WTC11 (cell line): Measurements from ENCODE around the gene MRPL33. TPM values are rescaled to one million over a fixed set of nuclear protein-coding genes. Genes with fewer than 3 reads are reported as not detected.

Source experiments
- ATAC-seq: fragments of 200-7000 bp; cut with Tn5 transposase; 2 replicates; pipeline ENCODE4 v1.10.0; 2021; ENCODE audit warnings: mild to moderate bottlenecking, moderate library complexity
- CTCF ChIA-PET: fragments of 300-600 bp; sonication (Branson Sonifier 250); formaldehyde crosslinking; loops from one replicate; lab custom pipeline; 2021; ENCODE audit warnings: antibody characterized with exemption; lab: Charles Lee
- POLR2A ChIA-PET: fragments of 350-600 bp; sonication (Branson Sonifier 250); formaldehyde crosslinking; loops from one replicate; lab custom pipeline; 2021; ENCODE audit warnings: antibody characterized with exemption; lab: Charles Lee
- DNase-seq: peaks from one replicate; pipeline ENCODE4 v3.0.0; 2021; ENCODE audit warnings: low spot score
- H3K27ac Mint-ChIP-seq: 2 replicates; pipeline ENCODE4 v1.8.0; 2021; ENCODE audit warnings: mixed read lengths
- H3K27me3 Mint-ChIP-seq: 2 replicates; pipeline ENCODE4 v1.8.0; 2021; ENCODE audit warnings: low read depth, mild to moderate bottlenecking, moderate library complexity, mixed read lengths
- H3K36me3 Mint-ChIP-seq: 2 replicates; pipeline ENCODE4 v1.8.0; 2021; ENCODE audit warnings: mixed read lengths
- H3K4me1 Mint-ChIP-seq: 2 replicates; pipeline ENCODE4 v1.8.0; 2022; ENCODE audit warnings: mixed read lengths
- H3K4me3 Mint-ChIP-seq: 2 replicates; pipeline ENCODE4 v1.8.0; 2021; ENCODE audit warnings: mild to moderate bottlenecking, moderate library complexity, mixed read lengths
- H3K9me3 Mint-ChIP-seq: 2 replicates; pipeline ENCODE4 v1.8.0; 2021; ENCODE audit warnings: mixed read lengths
- ATF1 ChIP-seq: sonication (generic); formaldehyde crosslinking; IDR thresholded peaks from 2 replicates; pipeline ENCODE4 v1.8.1; 2023; ENCODE audit warnings: mild to moderate bottlenecking, moderate library complexity, missing genetic modification reagents
- FOXK1 ChIP-seq: sonication (generic); formaldehyde crosslinking; IDR thresholded peaks from 2 replicates; pipeline ENCODE4 v1.8.0; 2022; ENCODE audit warnings: mild to moderate bottlenecking, moderate library complexity, missing genetic modification reagents
- GTF2I ChIP-seq: fragments of 250-450 bp; sonication (Bioruptor Pico); conservative IDR thresholded peaks from 2 replicates; pipeline ENCODE4 v1.4.0; 2021; ENCODE audit warnings: mild to moderate bottlenecking
- JAZF1 ChIP-seq: fragments of 250-450 bp; sonication (Bioruptor Pico); IDR thresholded peaks from 2 replicates; pipeline ENCODE4 v1.9.0; 2021; ENCODE audit warnings: moderate library complexity, mild to moderate bottlenecking, inconsistent platforms
- NR3C1 ChIP-seq: sonication (generic); formaldehyde crosslinking; conservative IDR thresholded peaks from 2 replicates; pipeline ENCODE4 v1.8.1; 2023; ENCODE audit warnings: low read depth, mild to moderate bottlenecking, missing genetic modification reagents
- PRRX2 ChIP-seq: fragments of 250-450 bp; sonication (Bioruptor Pico); IDR thresholded peaks from 2 replicates; pipeline ENCODE4 v1.8.0; 2021; ENCODE audit warnings: mild to moderate bottlenecking
- TEAD1 ChIP-seq: sonication (generic); formaldehyde crosslinking; IDR thresholded peaks from 2 replicates; pipeline ENCODE4 v1.8.0; 2022; ENCODE audit warnings: mild to moderate bottlenecking, missing genetic modification reagents
- TP53 ChIP-seq: sonication (generic); formaldehyde crosslinking; IDR thresholded peaks from 2 replicates; pipeline ENCODE4 v1.8.1; 2023; ENCODE audit warnings: mild to moderate bottlenecking, missing genetic modification reagents
- ZBTB21 ChIP-seq: sonication (generic); formaldehyde crosslinking; IDR thresholded peaks from 2 replicates; pipeline ENCODE4 v1.8.1; 2023; ENCODE audit warnings: mild to moderate bottlenecking, missing genetic modification reagents, borderline replicate concordance
- total RNA-seq: library from RNA; stranded (reverse); gene quantifications from 3 replicates; pipeline ENCODE4 v1.2.3, GENCODE V29; 2021
- TF ChIP-seq, protein P1 (sequence below): sonication (generic); formaldehyde crosslinking; IDR thresholded peaks from 2 replicates; pipeline ENCODE4 v1.8.1; 2022; ENCODE audit warnings: low read depth, missing genetic modification reagents, borderline replicate concordance
- TF ChIP-seq, protein P2 (sequence below): sonication (generic); formaldehyde crosslinking; IDR thresholded peaks from 2 replicates; pipeline ENCODE4 v1.8.1; 2023; ENCODE audit warnings: mild to moderate bottlenecking, missing genetic modification reagents, moderate library complexity
- TF ChIP-seq, protein P3 (sequence below): sonication (generic); formaldehyde crosslinking; IDR thresholded peaks from 2 replicates; pipeline ENCODE4 v1.8.0; 2023; ENCODE audit warnings: missing genetic modification reagents, mild to moderate bottlenecking, borderline replicate concordance
- TF ChIP-seq, protein P4 (sequence below): sonication (generic); formaldehyde crosslinking; IDR thresholded peaks from 2 replicates; pipeline ENCODE4 v1.8.1; 2023; ENCODE audit warnings: mild to moderate bottlenecking, missing genetic modification reagents
- TF ChIP-seq, protein P5 (sequence below): fragments of 250-450 bp; sonication (Bioruptor Pico); IDR thresholded peaks from 2 replicates; pipeline ENCODE4 v1.9.0; 2021; ENCODE audit warnings: moderate library complexity, mild to moderate bottlenecking, inconsistent platforms, borderline replicate concordance
- TF ChIP-seq, protein P6 (sequence below): sonication (generic); formaldehyde crosslinking; conservative IDR thresholded peaks from 2 replicates; pipeline ENCODE4 v1.8.1; 2022; ENCODE audit warnings: mild to moderate bottlenecking, missing genetic modification reagents
- TF ChIP-seq, protein P7 (sequence below): sonication (generic); formaldehyde crosslinking; IDR thresholded peaks from 2 replicates; pipeline ENCODE4 v1.8.1; 2022; ENCODE audit warnings: mild to moderate bottlenecking, moderate library complexity, missing genetic modification reagents
- TF ChIP-seq, protein P8 (sequence below): sonication (generic); formaldehyde crosslinking; IDR thresholded peaks from 2 replicates; pipeline ENCODE4 v1.8.1; 2022; ENCODE audit warnings: mild to moderate bottlenecking, missing genetic modification reagents, moderate library complexity, borderline replicate concordance

Gene MRPL33
- total RNA-seq, 1 experiment from 2014 or later = 52.5 TPM

DNA sequence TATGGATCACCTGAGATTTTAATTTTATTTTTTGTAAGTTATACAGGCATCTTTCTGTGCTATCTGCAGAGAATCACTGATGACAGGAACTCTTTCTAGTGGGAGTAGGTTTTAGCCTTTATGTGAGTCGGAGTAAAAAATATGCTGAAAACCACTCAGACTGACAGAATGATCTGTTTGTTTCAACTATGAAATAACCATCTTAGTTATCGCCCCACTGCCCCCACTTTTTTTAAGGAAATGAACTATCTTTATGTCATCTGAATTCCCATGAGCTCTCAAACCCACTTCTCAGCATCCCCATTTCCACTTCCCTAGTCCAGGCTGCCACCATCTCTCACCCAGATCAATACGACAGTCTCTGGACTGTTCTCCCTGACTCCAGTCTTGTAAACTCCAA is 38.9 kb downstream of the MRPL33 start:
- Mint-ChIP-seq H3K4me3 (no peak overlapping the region), H3K9me3 (no peaks in the 10 kb centered on the region), H3K27me3 (no peaks in the 10 kb centered on the region; the same call in 1 of the 2 replicates), H3K27ac (no peak overlapping the region), H3K36me3 (no peaks in the 10 kb centered on the region), H3K4me1 (no peaks in the 10 kb centered on the region)
- TF ChIP-seq, protein P1, sequence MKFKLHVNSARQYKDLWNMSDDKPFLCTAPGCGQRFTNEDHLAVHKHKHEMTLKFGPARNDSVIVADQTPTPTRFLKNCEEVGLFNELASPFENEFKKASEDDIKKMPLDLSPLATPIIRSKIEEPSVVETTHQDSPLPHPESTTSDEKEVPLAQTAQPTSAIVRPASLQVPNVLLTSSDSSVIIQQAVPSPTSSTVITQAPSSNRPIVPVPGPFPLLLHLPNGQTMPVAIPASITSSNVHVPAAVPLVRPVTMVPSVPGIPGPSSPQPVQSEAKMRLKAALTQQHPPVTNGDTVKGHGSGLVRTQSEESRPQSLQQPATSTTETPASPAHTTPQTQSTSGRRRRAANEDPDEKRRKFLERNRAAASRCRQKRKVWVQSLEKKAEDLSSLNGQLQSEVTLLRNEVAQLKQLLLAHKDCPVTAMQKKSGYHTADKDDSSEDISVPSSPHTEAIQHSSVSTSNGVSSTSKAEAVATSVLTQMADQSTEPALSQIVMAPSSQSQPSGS (CRISPR knock-in tag) = no peak
- TF ChIP-seq, protein P2, sequence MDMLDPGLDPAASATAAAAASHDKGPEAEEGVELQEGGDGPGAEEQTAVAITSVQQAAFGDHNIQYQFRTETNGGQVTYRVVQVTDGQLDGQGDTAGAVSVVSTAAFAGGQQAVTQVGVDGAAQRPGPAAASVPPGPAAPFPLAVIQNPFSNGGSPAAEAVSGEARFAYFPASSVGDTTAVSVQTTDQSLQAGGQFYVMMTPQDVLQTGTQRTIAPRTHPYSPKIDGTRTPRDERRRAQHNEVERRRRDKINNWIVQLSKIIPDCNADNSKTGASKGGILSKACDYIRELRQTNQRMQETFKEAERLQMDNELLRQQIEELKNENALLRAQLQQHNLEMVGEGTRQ (CRISPR knock-in tag) = no peak
- TF ChIP-seq, protein P3, sequence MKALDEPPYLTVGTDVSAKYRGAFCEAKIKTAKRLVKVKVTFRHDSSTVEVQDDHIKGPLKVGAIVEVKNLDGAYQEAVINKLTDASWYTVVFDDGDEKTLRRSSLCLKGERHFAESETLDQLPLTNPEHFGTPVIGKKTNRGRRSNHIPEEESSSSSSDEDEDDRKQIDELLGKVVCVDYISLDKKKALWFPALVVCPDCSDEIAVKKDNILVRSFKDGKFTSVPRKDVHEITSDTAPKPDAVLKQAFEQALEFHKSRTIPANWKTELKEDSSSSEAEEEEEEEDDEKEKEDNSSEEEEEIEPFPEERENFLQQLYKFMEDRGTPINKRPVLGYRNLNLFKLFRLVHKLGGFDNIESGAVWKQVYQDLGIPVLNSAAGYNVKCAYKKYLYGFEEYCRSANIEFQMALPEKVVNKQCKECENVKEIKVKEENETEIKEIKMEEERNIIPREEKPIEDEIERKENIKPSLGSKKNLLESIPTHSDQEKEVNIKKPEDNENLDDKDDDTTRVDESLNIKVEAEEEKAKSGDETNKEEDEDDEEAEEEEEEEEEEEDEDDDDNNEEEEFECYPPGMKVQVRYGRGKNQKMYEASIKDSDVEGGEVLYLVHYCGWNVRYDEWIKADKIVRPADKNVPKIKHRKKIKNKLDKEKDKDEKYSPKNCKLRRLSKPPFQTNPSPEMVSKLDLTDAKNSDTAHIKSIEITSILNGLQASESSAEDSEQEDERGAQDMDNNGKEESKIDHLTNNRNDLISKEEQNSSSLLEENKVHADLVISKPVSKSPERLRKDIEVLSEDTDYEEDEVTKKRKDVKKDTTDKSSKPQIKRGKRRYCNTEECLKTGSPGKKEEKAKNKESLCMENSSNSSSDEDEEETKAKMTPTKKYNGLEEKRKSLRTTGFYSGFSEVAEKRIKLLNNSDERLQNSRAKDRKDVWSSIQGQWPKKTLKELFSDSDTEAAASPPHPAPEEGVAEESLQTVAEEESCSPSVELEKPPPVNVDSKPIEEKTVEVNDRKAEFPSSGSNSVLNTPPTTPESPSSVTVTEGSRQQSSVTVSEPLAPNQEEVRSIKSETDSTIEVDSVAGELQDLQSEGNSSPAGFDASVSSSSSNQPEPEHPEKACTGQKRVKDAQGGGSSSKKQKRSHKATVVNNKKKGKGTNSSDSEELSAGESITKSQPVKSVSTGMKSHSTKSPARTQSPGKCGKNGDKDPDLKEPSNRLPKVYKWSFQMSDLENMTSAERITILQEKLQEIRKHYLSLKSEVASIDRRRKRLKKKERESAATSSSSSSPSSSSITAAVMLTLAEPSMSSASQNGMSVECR (CRISPR knock-in tag) = no peak
- TF ChIP-seq, protein P4, sequence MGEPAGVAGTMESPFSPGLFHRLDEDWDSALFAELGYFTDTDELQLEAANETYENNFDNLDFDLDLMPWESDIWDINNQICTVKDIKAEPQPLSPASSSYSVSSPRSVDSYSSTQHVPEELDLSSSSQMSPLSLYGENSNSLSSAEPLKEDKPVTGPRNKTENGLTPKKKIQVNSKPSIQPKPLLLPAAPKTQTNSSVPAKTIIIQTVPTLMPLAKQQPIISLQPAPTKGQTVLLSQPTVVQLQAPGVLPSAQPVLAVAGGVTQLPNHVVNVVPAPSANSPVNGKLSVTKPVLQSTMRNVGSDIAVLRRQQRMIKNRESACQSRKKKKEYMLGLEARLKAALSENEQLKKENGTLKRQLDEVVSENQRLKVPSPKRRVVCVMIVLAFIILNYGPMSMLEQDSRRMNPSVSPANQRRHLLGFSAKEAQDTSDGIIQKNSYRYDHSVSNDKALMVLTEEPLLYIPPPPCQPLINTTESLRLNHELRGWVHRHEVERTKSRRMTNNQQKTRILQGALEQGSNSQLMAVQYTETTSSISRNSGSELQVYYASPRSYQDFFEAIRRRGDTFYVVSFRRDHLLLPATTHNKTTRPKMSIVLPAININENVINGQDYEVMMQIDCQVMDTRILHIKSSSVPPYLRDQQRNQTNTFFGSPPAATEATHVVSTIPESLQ (CRISPR knock-in tag) = no peak
- TF ChIP-seq, protein P5, sequence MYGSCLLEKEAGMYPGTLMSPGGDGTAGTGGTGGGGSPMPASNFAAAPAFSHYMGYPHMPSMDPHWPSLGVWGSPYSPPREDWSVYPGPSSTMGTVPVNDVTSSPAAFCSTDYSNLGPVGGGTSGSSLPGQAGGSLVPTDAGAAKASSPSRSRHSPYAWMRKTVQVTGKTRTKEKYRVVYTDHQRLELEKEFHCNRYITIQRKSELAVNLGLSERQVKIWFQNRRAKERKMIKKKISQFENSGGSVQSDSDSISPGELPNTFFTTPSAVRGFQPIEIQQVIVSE (CRISPR knock-in tag) = no peak
- TF ChIP-seq PRRX2 (CRISPR knock-in tag) (no peak), TP53 (no peak), ATF1 (no peak), ZBTB21 (no peak), FOXK1 (no peak), TEAD1 (CRISPR knock-in tag) (no peak), JAZF1 (CRISPR knock-in tag) (no peak), NR3C1 (no peak), GTF2I (CRISPR knock-in tag) (no peak)
- TF ChIP-seq, protein P6, sequence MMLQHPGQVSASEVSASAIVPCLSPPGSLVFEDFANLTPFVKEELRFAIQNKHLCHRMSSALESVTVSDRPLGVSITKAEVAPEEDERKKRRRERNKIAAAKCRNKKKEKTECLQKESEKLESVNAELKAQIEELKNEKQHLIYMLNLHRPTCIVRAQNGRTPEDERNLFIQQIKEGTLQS (CRISPR knock-in tag) = no peak
- TF ChIP-seq, protein P7, sequence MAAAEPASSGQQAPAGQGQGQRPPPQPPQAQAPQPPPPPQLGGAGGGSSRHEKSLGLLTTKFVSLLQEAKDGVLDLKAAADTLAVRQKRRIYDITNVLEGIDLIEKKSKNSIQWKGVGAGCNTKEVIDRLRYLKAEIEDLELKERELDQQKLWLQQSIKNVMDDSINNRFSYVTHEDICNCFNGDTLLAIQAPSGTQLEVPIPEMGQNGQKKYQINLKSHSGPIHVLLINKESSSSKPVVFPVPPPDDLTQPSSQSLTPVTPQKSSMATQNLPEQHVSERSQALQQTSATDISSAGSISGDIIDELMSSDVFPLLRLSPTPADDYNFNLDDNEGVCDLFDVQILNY (CRISPR knock-in tag) = no peak
- TF ChIP-seq, protein P8, sequence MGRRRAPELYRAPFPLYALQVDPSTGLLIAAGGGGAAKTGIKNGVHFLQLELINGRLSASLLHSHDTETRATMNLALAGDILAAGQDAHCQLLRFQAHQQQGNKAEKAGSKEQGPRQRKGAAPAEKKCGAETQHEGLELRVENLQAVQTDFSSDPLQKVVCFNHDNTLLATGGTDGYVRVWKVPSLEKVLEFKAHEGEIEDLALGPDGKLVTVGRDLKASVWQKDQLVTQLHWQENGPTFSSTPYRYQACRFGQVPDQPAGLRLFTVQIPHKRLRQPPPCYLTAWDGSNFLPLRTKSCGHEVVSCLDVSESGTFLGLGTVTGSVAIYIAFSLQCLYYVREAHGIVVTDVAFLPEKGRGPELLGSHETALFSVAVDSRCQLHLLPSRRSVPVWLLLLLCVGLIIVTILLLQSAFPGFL (CRISPR knock-in tag) = no peak
- ChIA-PET CTCF (interaction anchor here (0.7 kb wide), 1 partner anchor 107 kb away, joined by 3 read pairs; no protein-coding TSS in a partner anchor), POLR2A (no interaction called here)
- ATAC-seq = no peak
- DNase-seq = no peak
